Vagina (tissue), 2 donors: ENCODE results near the gene ABCC8. TPM values are rescaled to one million over a fixed set of nuclear protein-coding genes. Genes with fewer than 3 reads are reported as not detected.
A peak's percentile ranks its signal among the peaks of the same experiment; 100 is the strongest.

Experiments used
- DNase-seq, 2 donors: peaks; one replicate each; pipeline ENCODE4 v3.0.0-alpha.2; 2017; ENCODE audit errors: extremely low spot score in 2 of 2
- H3K27ac ChIP-seq: fragments of 200-600 bp; sonication (generic); one replicate; pipeline ENCODE4 v1.5.1; 2019
- H3K27me3 ChIP-seq: fragments of 200-600 bp; sonication (generic); one replicate; pipeline ENCODE4 v1.5.1; 2019
- H3K36me3 ChIP-seq, 2 donors: fragments of 200-600 bp; sonication (generic); one replicate each; pipeline ENCODE4 v1.5.1; 2017 to 2019
- H3K4me1 ChIP-seq: fragments of 200-600 bp; sonication (generic); one replicate; pipeline ENCODE4 v1.5.1; 2019
- H3K4me3 ChIP-seq, 2 donors: fragments of 200-600 bp; sonication (generic); 1 replicate in 1 of 2; 2 replicates in 1 of 2; pipeline ENCODE4 v1.5.1; 2016 to 2019
- H3K9me3 ChIP-seq: fragments of 200-600 bp; sonication (generic); one replicate; pipeline ENCODE4 v1.5.1; 2019
- CTCF ChIP-seq, 3 experiments: fragments of 450-650 bp in 2 of 3; fragments of 200-600 bp in 1 of 3; sonication (generic) in 1 of 3; IDR thresholded peaks; one replicate each; pipeline ENCODE4 v1.5.1; 2017 to 2019; ENCODE audit warnings: antibody characterized with exemption in 3 of 3, mild to moderate bottlenecking in 2 of 3, moderate library complexity in 2 of 3
- POLR2A ChIP-seq, 2 donors: fragments of 450-650 bp; IDR thresholded peaks; one replicate each; pipeline ENCODE4 v1.6.1; 2017; ENCODE audit warnings: antibody characterized with exemption in 2 of 2, mild to moderate bottlenecking in 2 of 2, moderate library complexity in 2 of 2
- POLR2AphosphoS5 ChIP-seq, 2 donors: sonication (generic); formaldehyde crosslinking; IDR thresholded peaks; one replicate each; pipeline ENCODE4 v1.9.0; 2017; ENCODE audit warnings: antibody characterized with exemption in 2 of 2, mild to moderate bottlenecking in 2 of 2, low read depth in 1 of 2; ENCODE audit not compliant: insufficient read depth in 1 of 2
- intact Hi-C: fragments of 100-400 bp; cut with DNase I; formaldehyde crosslinking; loops from one replicate; pipeline ENCODE4 v1.15.1; 2023
- total RNA-seq: library from RNA; depleted of rRNA; stranded (reverse); fragments of >200 nt; gene quantifications from one replicate; pipeline ENCODE4 v1.2.3, GENCODE V29; 2016

ABCC8 gene
- total RNA-seq, 1 donor from 2014 or later: 13.0 TPM

GRCh38 chr11:17408641-17409040, 68.0 kb downstream of the ABCC8 start:
- Histone ChIP-seq H3K36me3 (no peaks in the 10 kb centered on the region), H3K27me3 (no peaks in the 10 kb centered on the region), H3K4me3 (no peak overlapping the region), H3K27ac (no peak overlapping the region), H3K9me3 (no peaks in the 10 kb centered on the region), H3K4me1 (peaks cover 19% of the 10 kb centered on the region)
- intact Hi-C loops: no loop called here
- no peak for DNase-seq
- TF ChIP-seq POLR2AphosphoS5 (IDR thresholded peaks at IDR 0.05; ENCODE audit: insufficient read depth in 1 of 2, low read depth in 1 of 2): no peak
- no peak for TF ChIP-seq POLR2A (IDR thresholded peaks at IDR 0.05)
- no peak for TF ChIP-seq CTCF (IDR thresholded peaks at IDR 0.05)

- Histone ChIP-seq H3K9me3 (no peaks in the 10 kb centered on the region), H3K4me1 (peaks cover 19% of the 10 kb centered on the region), H3K27me3 (no peaks in the 10 kb centered on the region), H3K4me3 (no peak overlapping the region), H3K27ac (no peak overlapping the region), H3K36me3 (no peaks in the 10 kb centered on the region)
- no peak for DNase-seq
- TF ChIP-seq POLR2A (IDR thresholded peaks at IDR 0.05): no peak
- no peak for TF ChIP-seq POLR2AphosphoS5 (IDR thresholded peaks at IDR 0.05; ENCODE audit: insufficient read depth in 1 of 2, low read depth in 1 of 2)
- no peak for TF ChIP-seq CTCF (IDR thresholded peaks at IDR 0.05)
- intact Hi-C loops: no loop called here
Measured at GRCh38 chr11:17408026-17408425, 68.6 kb downstream of the ABCC8 start.

GRCh38 chr11:17407575-17407974, 69.1 kb downstream of the ABCC8 start:
- Histone ChIP-seq H3K36me3 (no peaks in the 10 kb centered on the region), H3K27me3 (no peaks in the 10 kb centered on the region), H3K9me3 (no peaks in the 10 kb centered on the region), H3K4me1 (peaks cover 19% of the 10 kb centered on the region), H3K4me3 (no peak overlapping the region), H3K27ac (no peak overlapping the region)
- DNase-seq: no peak
- TF ChIP-seq CTCF (IDR thresholded peaks at IDR 0.05) (no peak), POLR2AphosphoS5 (IDR thresholded peaks at IDR 0.05; ENCODE audit: insufficient read depth in 1 of 2, low read depth in 1 of 2) (no peak), POLR2A (IDR thresholded peaks at IDR 0.05) (no peak)
- intact Hi-C loops: no loop called here

GRCh38 chr11:17406818-17407149, 69.9 kb downstream of the ABCC8 start:
- H3K9me3 ChIP-seq: no peaks in the 10 kb centered on the region
- no peak for DNase-seq
- H3K4me3 ChIP-seq: no peak overlapping the region
- TF ChIP-seq POLR2AphosphoS5 (IDR thresholded peaks at IDR 0.05; ENCODE audit: insufficient read depth in 1 of 2, low read depth in 1 of 2) (no peak), CTCF (IDR thresholded peaks at IDR 0.05) (no peak), POLR2A (IDR thresholded peaks at IDR 0.05) (no peak)
- no peaks in the 10 kb centered on the region for H3K27me3 ChIP-seq
- intact Hi-C loops: no loop called here
- no peaks in the 10 kb centered on the region for H3K36me3 ChIP-seq
- peak overlapping the region; percentile 61 for H3K27ac ChIP-seq
- H3K4me1 ChIP-seq: peaks cover 19% of the 10 kb centered on the region

GRCh38 chr11:17406082-17406817, 70.4 kb downstream of the ABCC8 start:
- Histone ChIP-seq H3K36me3 (no peaks in the 10 kb centered on the region), H3K4me1 (peaks cover 19% of the 10 kb centered on the region), H3K4me3 (no peak overlapping the region), H3K27ac (peak overlapping the region; percentile 61), H3K27me3 (no peaks in the 10 kb centered on the region), H3K9me3 (no peaks in the 10 kb centered on the region)
- no peak for DNase-seq
- intact Hi-C loops: no loop called here
- TF ChIP-seq POLR2A (IDR thresholded peaks at IDR 0.05): no peak
- TF ChIP-seq POLR2AphosphoS5 (IDR thresholded peaks at IDR 0.05; ENCODE audit: insufficient read depth in 1 of 2, low read depth in 1 of 2): no peak
- no peak for TF ChIP-seq CTCF (IDR thresholded peaks at IDR 0.05)
